GM18517 (cell line): ENCODE measurements around the gene ATP10D.
"Not testable (repeated sequence)": the region's sequence is repeated elsewhere in the genome, so short reads cannot be mapped to it uniquely, and the experiment has no call there.

Experiments
- ATAC-seq: cut with Tn5 transposase; IDR thresholded peaks from one replicate; pipeline ENCODE4 v1.9.1; 2021; ENCODE audit warnings: mild to moderate bottlenecking, moderate library complexity; ENCODE audit not compliant: unreplicated experiment

Gene ATP10D

GRCh38 chr4:47486727-47487126 is 1.7 kb downstream of the ATP10D start:
- not testable (repeated sequence) for ATAC-seq

GRCh38 chr4:47488706-47489105 is 3.6 kb downstream of the ATP10D start:
- ATAC-seq = no peak

- ATAC-seq = peak; percentile 84
Measured at GRCh38 chr4:47490550-47490949, 5.5 kb downstream of the ATP10D start.

GRCh38 chr4:47493238-47494123 is 8.4 kb downstream of the ATP10D start:
- ATAC-seq = no peak

DNA sequence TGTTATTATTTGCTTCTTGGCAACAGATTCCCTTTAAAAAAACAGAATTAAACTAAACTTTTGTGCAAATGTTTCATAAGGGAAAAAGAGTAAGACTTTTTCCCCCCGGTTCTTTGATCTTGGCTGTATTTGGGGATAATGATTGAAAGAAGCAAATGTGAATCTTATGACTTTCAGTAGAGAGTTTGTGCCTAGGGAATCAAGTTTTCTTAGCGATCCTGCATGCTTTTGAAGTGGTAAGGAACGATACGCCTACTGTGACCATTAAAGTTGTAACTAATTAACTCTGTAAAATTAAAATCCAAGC is 9.0 kb downstream of the ATP10D start:
- ATAC-seq = no peak

- no peak for ATAC-seq
Measured at GRCh38 chr4:47498899-47499298, 13.8 kb downstream of the ATP10D start.

GRCh38 chr4:47499700-47500099 is 14.6 kb downstream of the ATP10D start:
- peak; percentile 55 for ATAC-seq

- no peak for ATAC-seq
Measured at GRCh38 chr4:47500776-47501175, 15.7 kb downstream of the ATP10D start.

GRCh38 chr4:47505147-47505546 is 20.1 kb downstream of the ATP10D start:
- ATAC-seq = no peak

DNA sequence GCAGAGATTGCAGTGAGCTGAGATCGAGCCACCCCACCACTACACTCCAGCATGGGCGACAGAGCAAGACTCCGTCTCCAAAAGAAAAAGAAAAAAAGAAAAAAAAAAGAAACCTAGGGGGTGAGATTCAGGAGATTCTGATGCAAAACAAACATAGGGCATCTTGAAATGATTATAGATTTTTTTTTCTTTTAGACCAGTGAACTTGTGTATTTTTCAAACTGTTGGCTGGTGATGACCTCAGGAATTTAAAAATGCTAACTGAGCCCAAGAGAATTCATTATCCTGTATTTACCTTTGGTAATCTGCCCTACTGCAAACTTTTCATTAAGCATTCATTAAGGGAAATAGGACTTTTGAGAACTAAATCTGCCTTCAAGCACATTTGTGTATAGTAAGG is 20.6 kb downstream of the ATP10D start:
- ATAC-seq = no peak

DNA sequence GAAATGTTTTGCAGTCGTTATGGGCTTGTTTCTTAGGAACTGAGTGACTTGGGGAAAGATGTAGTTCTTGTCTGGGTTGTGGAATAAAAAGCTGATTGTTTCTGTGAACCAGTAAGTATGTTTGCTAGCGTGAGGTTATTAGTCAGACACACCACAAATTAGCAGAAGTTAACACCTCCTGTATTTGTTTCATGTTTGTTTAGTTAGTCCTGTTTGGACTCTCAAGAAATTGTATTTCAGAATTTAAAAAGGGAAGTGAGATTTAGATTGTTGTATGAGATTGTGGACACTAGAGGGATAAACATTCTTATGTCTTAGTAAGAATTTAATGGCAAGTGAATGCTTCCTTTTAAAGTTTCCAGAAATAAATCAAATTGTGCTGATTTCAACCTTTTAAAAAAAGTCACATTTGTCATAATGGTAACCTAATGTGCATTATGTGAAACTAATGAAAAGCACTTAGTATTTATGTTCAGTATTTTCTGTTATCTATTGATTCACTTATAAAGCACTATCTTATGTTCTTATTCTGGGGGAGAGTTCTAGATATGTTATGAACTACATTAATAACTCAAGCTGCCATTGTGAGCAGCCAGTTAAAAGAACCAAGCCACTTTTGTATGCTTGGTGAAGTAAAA is 25.6 kb downstream of the ATP10D start:
- peak; percentile 99 for ATAC-seq

DNA sequence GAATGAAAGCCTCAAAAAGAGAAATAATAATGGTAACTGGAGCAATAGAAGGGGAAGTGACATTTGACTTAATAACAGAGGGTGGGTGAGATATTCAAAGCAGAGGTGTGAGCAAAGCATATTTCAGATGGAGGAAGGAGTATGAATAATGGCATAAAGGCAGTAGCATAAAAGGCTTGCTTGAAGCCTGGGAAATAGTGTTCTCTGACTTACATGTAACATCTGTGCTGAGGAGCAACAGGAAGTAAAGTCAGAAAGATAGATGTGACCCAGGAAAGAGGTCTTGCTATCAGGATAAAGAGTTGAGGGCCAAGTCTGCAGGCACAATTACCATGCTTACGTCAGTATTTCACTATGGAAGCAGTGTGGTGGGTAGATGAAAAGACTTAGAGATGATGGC is 28.4 kb downstream of the ATP10D start:
- ATAC-seq = no peak

DNA sequence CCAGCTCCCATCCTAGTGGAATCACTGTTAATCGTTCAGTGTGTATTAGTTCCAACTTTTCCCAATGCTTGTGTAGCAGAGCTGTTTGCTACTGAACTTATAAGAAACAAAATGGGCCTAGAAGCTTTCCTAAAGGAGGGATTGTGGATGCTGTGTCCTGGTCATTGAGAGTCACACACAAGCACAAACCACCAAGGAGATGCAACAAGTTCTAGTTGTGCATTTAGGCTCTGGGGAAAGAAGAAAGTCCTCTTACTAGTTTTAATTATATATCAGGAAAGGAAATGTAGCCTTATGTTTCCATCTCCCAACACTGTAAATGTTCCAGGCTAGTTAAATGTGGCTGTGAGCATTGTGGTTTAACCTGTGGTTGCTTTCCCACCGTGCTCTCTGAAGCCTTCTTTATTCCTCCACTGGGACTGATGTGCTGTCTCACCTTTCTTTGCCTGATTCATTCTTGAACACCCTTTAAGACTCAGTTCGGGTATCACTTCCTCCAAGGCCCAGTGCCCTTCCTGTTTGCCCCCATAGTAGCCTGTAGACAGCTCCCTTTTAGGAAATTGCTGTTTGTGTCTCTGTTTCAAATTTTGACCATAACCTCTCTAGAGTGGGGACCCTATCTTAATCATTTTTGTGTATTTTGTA is 34.3 kb downstream of the ATP10D start:
- peak; percentile 100 for ATAC-seq

- no peak for ATAC-seq
Measured at GRCh38 chr4:47525154-47525819, 40.2 kb downstream of the ATP10D start.

GRCh38 chr4:47526281-47526680 is 41.2 kb downstream of the ATP10D start:
- ATAC-seq = no peak

- ATAC-seq = not testable (repeated sequence)
Measured at GRCh38 chr4:47528646-47529045, 43.6 kb downstream of the ATP10D start.

DNA sequence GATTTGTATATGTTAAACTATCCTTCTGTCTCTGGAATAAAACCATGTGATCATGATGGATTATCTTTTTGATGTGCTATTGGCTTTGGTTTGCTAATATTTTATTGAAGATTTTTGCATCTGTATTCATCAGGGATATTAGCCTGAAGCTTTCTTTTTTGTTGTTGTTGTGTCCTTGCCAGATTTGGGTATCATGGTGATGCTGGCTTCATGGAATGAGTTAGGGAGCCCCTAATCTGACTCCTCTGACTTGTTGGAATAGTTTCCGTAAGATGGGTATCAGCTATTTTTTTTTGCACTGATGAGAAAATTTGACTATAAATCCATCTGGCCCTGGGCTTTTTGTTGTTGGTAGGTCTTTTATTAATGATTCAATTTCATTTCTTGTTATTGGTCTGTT is 45.7 kb downstream of the ATP10D start:
- ATAC-seq = no peak

GRCh38 chr4:47531241-47531953 is 46.3 kb downstream of the ATP10D start:
- peak; percentile 99 for ATAC-seq

- no peak for ATAC-seq
Measured at GRCh38 chr4:47531954-47532321, 46.9 kb downstream of the ATP10D start.

GRCh38 chr4:47532658-47533057 is 47.6 kb downstream of the ATP10D start:
- no peak for ATAC-seq
